CD4-positive, alpha-beta T cell treated with Interleukin-4 for 4 hours (primary cell): ENCODE results near the gene SMIM41.
A peak's percentile ranks its signal among the peaks of the same experiment; 100 is the strongest.

Source experiments
- DNase-seq: peaks from one replicate; pipeline ENCODE4 v3.0.0-alpha.2; 2020

Gene SMIM41

GRCh38 chr12:52126050-52126604, 46.6 kb downstream of the SMIM41 start:
- no peak for DNase-seq

DNA sequence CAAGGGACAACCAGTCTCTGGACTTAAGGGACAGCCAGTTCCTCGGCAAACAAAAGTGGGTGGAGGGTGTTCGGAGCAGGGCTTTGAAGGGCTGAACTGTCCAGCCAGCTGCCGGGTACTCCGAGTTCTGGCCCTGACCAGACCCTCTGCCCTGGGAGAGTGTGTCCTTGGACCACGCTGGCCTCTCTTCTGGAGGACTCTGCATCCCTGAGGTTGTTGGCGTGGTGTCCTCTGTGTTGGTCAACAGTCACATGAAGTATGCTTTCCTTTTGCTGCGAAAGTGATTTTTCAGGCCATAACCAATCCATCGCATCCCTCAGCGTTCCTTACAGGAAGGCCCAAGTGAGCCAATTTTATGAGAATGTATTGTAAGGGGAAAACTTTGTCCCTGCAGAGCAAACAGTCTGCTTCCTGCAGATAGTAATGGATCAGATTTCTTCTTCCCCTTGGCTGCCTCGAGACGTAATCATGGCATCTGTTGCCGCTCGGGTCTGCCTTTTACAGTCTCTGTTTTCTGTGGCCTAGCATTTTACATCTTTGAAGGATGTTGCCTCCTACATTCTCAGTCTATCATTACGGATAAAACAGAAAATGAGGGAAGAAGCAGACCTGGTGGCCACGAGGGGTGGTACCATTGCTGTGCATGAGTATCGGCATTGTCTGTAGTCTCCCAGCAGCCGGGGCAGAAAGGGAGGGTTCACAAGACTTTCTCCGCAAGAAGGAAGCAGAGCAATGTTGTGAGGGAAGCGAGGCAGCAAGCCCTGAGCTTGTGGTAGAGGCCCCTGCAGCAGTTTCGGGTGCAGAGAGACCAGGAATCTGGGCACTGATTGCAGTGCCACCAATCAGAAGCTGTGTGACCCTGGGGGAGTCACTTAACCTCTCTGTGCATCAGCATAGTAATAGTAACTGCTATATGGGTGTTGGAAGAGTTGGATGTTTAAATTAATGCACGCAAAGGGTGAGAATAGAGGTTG, 47.4 kb downstream of the SMIM41 start:
- DNase-seq: no peak

DNA sequence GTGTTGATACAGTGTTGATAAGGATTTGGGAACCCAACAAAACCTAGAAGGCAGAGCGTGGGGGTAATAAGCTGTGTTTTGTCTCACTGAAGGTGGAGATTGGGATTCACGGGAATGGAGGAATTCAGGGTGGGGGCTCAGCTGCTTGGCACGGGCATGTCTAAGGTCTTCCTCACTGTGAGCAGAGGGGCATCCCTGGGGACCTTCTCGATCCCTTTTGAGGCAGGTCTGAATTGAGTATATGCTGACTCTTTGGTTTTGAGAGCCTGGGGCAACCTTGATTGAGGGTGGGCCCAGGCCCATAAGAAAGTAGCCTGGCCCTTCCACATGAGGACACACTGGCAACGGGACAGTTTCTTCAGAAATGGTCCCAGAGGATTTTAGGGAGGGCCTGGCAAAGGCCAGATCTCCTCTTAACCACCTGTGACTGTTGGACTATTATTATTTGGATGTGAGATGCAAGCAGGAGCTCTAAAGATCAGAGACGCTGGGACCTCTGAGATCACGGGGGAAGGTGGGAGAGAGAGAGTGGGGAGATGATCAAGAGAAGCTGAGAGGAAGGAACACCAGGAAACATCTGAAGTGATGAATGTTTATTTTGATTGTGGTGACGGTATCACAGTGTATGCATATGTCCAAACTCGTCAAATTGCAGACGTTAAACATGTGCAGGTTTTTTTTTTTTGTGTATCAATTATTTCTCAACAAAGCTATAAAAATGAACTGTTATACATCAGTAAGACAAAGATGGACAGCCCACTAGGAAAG, 48.4 kb downstream of the SMIM41 start:
- no peak for DNase-seq

DNA sequence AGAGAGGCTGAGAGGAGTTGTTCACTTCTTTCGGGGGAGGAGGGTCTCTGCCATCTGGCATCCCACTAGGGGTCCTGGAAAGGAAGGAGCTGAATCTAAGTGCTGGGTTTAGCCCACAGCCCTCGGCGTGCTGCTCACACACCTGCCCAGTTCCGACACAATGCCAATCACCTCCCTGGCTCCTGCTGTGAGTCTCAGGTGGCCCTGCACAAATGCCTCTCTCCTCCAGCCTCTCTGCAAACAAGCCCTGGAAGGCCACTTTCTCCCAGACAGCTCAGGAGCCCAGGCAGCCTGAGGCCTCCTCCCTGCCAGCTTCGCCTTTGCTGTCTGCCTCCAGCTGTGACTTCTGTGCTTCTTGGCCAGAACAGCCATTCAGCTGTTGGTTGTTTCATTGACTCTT, 51.2 kb downstream of the SMIM41 start:
- DNase-seq: no peak

DNA sequence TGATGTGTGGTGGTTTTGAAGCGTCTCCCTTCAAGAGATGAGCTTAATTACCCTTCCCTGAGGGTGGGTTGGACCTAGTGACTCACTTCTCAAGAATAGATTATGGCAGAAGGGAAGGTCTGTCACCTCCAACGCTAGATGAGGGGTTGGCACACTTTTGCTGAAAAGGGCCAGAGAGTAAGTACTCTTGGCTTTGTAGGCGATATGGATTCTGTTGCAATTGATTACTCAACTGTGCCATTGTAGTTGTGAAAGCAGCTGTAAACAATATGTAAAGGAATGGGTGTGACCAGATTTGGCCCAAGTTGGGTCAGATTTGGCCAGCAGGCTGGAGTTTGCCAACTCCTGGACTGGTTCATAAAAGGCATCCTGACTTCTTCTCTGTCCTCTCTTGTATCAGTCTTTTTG, 53.3 kb downstream of the SMIM41 start:
- no peak for DNase-seq

DNA sequence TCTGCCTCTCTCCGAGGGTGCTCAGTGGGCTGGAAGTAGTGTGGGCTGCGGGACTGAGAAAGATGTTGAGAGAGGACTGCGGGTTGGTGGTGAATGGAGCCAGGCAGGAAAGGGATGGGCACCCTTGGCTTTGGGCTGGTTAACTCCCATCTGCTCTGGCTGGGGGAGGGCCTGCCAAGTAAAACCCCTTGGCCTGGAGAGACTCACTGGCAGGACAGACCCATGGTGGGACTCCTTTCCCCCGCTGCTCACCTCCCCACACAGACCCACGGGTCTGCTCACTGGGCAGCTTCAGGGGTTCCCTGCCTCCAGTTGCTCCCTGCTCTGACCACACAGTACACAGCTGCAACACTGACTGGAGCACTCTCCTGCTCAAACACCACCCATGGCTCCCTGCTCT, 58.2 kb downstream of the SMIM41 start:
- no peak for DNase-seq

- DNase-seq: no peak
Observed at GRCh38 chr12:52139147-52139546, 59.6 kb downstream of the SMIM41 start.

DNA sequence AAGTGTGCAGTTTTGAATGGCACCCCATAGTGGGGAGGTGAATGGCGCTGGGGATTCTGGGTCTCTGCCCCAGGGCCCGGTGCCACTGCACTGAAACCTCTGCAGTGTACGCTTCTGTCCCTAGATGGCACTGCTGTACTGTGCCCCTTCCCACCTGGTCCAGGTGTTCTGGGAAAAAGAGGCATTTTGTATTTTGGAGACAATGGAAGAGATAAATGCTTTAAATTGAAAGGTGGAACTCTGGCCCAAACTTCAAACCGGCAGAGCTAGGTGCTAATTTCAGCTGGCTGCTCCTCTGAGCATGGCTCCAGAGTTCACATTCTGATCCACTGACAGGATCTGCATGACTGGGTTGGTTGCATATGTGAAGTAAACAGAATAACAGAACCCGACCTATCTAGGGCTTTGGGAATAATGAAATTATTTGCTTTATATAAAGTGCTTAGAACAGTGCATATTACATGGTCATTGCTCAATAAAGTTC, 60.1 kb downstream of the SMIM41 start:
- DNase-seq: peak; percentile 11

DNA sequence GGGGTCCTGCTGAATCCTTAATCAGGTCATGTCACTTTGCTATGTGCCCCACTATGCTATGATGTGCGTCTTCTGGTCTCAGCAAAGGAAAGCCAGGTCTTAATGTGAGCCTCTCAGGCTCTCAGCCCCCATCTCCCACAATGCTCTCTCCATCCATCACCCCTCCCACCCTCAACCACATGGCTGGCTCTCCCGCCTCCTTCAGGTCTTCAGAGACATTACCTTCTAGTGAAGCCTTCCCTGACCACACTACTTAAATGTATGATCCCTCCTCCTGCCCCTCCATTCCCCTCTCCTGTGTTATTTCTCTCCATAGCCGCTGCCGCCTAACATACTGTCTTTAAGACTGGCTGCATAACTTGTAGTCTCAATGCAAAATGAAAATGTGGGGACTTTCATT, 61.8 kb downstream of the SMIM41 start:
- no peak for DNase-seq

GRCh38 chr12:52141875-52142274, 62.4 kb downstream of the SMIM41 start:
- no peak for DNase-seq

DNA sequence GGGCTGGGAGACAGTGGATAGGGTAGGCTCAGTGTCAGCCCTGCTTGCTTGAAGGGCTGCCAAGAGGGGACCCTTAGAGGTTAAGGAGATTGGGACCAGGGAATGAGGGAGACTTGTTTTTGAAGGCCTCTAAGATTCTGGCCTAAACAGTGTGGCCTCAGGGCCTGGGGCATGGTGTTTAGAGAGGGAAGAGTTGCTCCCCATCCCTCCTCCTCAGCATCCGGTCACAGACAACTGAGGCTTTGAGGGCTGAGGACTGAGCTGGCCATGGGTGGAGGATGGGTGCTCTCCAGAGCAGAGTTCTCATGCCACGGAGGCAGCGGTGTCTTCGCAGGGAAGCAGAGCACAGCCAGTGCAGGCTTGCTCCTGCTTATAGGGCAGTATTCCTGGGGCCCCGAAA, 62.9 kb downstream of the SMIM41 start:
- DNase-seq: no peak

- DNase-seq: no peak
Observed at GRCh38 chr12:52144512-52145227, 65.2 kb downstream of the SMIM41 start.

GRCh38 chr12:52145228-52146088, 66.0 kb downstream of the SMIM41 start:
- DNase-seq: no peak

DNA sequence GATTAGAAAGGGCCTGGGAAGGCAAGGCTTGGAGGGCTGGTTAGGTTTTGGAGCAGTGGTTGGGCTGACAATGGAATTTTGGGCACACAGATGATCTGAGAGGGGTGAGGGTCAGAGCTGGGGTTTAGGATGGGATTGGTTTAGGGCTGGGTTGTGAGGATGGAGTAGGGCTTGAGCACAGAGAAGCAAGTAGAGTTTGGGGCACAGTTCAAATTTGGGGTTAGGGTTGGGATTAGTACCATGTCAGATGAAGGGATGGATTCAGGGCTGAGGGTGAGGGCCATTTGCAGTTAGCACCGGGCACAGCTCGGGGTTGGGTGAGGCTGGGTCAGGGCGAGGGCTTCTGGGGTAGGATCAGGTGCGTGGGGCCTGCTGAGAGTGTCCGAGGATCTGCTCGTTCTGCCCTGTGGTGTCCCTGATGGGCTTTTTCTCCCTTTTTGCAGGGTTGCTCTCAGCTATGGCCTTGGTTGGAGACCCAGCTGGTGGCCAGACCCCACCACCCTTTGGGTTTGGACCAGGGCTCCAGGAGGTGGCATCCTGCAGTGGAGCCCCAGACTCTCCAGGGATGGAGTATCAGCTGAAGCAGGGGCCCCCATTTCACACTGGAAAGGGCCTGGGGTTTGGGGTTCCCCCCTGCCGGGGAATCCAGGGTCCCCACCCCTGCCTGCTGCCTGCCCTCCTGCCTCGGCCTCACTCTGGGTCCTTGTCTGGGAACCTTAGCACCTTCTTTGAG, 66.8 kb downstream of the SMIM41 start:
- DNase-seq: no peak

- no peak for DNase-seq
Observed at GRCh38 chr12:52146822-52147366, 67.4 kb downstream of the SMIM41 start.

- DNase-seq: no peak
Observed at GRCh38 chr12:52147367-52147963, 68.0 kb downstream of the SMIM41 start.

DNA sequence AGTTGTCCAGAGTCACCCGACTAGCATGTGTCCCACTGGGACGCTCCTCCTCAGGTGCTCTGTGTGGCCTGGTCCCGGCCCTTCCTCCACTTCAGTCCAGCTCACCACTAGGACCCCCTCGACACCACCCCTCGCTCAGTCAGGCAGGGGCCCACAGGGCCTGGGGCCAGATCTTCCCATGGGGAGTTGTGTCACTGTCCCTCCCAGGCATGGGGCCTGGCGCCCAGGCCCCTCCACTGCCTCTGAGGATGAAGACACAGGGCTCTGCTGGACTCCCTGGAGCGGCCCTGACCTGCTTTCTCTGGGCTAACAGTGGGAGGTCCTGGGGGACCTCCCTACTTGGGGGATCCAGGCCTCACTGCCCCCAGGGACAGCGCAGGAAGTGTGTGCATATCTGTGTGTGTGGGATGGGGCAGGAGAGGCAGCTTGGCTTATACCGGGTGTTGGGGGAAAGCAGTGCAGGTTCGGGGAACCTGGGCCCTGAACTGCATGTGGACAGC, 68.5 kb downstream of the SMIM41 start:
- DNase-seq: no peak

DNA sequence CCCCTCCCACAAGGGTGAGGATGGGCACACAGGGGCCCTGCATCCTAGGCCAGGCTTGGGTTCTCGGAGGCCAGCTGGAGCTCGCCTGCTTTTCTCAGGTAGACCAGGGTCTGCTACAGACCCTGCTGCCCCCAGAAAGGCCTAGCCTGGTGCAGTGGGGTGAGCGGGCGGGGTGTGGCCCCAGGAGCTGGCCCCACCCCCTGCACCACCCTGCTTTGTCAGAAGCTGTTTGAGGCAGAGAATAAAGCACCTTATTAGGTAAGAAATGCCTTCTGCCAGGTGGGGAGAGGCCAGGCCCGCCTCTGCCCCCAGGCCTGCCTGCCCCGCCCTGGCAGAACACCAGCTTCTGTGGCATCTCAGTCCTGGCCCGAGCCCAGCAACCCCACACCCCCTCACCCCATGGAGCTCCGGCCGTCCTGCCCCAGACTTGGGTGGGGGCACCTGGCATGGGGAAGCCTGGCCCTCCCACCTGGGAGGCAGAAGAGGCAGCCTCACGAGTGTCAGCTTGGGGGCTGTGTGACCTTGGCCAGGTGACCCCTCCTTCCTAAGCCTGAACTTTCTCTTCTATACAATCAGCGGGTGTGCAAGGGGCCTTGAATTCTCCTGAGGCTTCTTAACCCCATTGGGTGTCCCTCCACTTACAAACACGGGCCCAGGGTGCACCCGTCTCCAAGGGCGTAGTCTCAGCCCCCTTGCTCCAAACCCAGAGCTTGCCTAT, 69.1 kb downstream of the SMIM41 start:
- no peak for DNase-seq

- no peak for DNase-seq
Observed at GRCh38 chr12:52149182-52149641, 69.7 kb downstream of the SMIM41 start.
